Measurements from ENCODE around the gene PNLIP.

Gene PNLIP

DNA sequence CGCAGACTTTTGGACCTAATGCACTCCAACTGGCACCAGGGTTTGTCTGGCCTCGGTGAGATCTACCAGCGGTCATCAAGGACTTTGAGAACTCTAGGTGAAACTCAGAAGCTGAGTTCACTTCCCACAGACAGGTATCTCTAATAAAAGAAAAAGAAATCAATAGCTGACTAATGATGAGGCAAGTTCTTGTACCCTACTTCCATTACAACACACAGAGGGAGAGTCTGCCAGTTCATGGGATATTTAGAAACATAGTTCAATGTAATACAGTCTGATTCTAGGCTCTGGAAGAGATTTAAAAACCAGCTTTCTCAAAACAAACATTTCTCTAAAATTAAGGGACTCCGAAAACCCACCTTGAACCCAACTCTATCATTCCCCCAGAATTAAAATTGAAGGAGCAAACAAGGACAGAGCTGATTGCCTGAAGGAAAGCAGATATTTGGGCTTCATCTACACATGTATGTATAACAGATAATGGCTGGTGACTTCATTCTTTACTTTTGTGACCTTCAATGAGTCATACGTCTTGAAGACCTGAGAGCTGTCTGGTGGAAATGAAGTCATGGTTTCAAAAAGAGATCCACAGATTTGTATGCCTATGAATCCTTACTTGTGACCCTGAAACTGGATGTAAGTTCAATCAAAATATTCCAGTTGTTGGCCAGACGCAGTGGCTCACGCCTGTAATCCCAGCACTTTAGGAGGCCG is 42.3 kb downstream of the PNLIP start:
- DNase-seq: no peak

DNA sequence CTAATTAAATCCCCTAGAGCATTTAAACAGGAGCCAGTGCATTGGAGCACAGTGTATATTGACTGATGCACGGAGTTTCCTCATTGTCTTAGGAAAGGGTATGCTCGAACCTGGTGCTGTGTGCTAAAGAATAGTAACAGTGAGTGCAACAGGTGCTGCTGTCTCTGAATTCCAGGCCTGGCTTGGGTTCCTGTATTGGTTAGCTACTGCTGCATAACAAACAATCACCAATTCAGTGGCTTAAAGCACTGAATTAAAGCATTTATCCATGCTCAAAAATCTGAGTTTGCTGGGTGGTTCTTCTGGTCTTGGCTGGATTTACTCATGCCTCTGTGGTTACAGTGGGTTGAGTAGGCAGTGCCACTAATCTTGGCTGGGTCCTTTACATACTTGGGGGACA is 43.3 kb downstream of the PNLIP start:
- DNase-seq: no peak

DNA sequence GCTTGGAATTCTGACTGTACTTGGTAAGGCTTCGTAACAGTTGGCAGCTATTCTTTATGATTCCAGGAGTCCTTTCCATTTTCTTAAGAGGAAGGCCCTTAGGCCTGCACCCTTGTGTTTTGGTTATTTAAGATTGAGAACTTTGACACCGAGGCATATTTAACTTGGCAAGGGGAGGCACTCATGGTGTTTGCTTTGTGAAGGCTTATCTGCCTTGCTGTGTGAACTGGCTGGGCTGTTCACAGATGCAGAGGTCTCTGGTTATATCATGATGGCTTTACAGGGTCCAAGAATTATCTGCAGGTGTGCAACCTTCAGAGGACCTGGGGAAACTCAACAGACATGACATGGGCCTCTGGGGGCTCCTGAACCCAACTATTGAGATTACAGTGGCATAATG is 44.2 kb downstream of the PNLIP start:
- no peak for DNase-seq

DNA sequence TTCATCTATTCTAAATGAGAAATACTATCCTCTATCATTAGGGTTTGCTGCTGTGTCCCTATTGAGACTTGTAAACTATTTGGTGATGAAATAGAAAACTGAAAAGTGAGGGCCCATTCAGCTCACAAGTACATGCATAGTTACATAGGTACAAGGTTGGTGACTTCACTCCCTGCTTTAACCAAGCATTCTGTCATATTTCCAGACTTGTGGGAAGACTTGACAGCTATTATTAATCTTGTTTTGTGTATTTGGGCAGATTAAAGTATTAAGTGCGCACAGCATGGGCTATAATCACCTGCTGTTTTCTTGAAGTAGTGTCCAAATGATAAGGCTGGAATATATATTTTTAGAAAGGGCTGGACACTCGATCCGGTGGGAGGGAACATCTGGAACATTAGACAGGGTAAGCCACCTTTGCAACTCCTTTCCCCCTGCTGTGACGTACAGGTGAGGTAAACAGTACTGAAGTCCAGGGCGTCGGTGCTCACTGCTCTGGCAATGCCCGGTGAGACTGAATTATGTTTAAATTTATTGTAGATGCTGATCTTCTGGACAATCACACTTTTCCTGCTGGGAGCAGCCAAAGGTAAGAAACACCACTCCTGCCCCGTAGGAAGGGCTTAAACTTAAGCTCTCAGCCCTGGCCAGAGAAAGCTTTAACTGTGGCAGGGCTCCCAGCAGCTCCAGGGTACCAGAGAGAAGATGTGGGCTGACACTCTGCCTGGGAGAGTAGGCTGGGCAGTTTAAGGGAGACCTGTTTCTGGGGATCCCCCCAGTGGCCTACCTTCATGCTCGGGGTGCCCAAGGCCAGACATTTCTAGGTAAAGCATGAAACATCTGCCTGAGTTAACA is 45.1 kb downstream of the PNLIP start, which contains the start of gene PNLIPRP1:
Gene PNLIPRP1 (plus strand): TSS at position 370 of the 855 bp plus-strand sequence. CDS start 171 bp downstream, at position 541.
- peak; percentile 40 for DNase-seq

DNA sequence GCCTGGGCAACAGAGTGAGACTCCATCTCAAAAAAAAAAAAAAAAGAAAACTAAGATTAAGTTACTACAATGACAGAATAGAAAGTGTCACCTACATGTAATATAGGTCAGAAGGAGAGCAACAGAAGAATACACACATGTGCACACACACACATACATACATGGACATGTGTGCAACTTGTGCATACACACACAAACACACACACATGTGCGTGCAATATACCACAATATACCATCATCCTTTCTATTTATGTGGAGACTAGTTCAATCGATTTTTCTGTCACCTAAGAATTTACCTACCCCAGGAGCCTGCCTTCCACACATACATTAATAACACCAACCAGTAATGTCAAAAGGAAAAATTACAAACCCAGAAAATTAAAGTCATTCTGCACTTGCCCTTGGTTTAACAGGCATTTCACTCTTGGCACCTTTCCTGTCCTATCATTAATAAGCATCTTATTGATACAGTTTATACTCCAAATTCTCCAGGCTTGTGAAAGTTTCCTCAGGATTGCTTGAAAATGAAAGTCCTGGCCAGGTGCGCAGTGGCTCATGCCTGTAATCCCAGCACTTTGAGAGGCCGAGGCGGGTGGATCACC is 47.5 kb downstream of the PNLIP start:
- DNase-seq: no peak

DNA sequence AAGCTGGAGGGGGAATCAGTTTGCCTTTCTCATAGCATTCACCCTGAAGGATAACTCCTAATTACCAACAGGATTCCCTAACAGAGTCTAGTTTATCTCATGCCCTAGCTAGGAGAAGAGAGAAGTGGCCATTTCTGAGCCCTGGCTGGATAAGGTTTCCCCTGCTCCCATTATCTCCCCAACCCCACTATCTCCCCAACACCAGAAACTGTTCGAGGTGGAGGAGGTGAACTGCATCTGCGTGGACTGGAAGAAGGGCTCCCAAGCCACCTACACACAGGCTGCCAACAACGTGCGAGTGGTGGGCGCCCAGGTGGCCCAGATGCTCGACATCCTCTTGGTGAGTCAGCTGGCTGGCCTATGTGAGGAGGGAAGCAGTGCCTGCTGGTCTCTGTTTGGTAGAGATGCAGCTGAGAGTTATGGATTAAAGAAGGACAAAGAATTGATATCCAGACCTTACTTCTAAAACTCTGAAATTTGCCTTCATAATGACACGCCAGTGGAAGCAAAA is 48.8 kb downstream of the PNLIP start:
- no peak for DNase-seq

DNA sequence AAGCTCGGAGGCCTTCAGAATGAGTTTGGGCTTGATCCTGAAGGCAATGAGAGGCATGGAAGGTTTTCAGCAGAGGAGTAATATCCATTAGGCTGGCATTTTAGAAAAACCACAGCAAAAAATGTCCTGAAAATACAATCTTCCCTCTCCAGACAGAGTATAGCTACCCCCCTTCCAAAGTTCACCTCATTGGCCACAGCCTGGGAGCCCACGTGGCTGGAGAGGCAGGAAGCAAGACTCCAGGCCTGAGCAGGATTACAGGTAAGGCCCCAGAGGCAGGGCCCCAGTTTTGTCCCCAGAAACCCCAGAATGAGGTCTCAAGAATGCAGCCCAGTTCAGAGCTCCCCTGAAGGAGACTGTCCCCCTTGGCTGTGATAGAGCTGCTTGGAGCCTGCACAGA is 50.3 kb downstream of the PNLIP start:
- DNase-seq: no peak

DNA sequence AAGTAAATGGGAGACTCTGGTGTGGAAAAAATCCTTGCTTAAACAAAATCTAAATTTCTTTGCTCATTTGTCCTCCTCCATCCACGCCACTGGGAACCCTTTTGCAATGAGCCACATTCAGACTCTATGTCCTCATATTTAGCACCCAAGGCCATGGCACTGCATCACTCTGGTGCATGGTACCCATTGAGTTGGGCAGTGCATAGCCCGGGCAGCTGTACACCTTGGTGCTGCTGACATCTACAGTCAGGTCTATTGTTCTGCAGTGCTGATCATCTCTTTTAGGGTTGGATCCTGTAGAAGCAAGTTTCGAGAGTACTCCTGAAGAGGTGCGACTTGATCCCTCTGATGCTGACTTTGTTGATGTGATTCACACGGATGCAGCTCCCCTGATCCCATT is 51.8 kb downstream of the PNLIP start:
- DNase-seq: no peak

DNA sequence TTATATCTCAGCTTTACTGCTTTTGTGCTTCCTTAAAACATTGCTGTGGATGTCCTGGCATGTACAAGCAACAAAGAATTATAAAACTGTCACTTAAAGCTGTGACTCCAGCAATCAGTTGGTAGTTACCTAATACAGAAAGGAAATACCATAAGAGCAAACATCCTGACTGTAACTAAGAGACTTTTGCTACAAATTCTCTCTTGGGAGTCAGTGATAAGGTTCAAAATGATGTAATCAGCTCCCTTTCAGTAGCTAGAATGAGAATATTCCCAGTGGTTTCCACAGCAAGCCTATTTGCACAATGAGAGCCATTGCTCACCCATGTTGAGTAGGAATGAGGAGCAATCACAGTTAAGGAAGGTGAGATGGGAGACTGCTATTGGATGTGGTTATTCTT is 52.6 kb downstream of the PNLIP start:
- DNase-seq: no peak

DNA sequence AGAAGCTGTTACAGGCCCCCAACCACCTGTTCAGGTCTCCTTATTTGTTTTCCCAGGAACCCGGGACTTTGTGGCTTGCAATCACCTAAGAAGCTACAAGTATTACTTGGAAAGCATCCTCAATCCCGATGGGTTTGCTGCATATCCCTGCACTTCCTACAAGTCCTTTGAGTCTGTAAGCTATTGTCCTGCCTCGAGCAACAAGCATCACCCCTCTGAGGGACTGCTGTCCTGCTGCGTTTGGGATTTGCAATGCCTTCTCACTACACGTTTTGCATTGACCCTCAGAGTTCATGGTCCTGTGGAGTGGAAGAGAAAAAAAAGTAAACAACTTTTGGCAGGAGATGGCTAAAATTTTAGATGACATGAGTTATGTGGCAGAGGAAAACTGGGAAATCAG is 54.3 kb downstream of the PNLIP start:
- no peak for DNase-seq

DNA sequence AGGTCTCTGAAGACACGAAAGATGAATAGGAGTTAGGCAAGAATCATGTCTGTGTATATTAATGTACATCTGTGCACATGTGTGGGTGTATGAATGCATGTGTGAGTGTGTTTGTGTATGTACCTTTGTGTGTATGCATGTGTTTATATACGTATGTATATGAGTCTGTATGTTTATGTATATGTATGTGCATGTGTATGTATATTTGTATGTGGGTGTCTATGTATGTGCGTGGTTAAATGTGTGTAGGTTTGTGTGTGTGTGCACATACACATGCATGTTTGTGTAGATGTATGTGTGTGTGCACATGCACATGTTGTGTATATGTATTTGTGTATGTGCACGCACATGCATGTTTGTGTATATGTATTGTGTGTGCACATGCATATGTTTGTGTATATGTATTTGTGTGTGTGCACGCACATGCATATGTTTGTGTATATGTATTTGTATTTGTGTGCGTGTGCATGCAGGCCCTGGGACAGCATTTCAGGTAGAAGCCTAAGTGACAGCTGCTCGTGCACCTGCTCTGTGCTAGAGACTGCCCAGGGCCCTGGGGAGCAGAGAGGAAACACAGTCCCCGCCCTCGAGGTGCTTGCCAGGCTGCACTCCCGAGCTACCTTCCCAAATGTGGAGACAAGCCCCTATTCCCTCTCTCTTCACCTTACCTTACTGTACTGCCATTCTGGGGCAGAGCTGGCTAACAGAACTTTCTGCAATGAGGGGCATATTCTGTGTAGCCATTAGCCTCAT is 57.1 kb downstream of the PNLIP start:
- DNase-seq: peak; percentile 1

DNA sequence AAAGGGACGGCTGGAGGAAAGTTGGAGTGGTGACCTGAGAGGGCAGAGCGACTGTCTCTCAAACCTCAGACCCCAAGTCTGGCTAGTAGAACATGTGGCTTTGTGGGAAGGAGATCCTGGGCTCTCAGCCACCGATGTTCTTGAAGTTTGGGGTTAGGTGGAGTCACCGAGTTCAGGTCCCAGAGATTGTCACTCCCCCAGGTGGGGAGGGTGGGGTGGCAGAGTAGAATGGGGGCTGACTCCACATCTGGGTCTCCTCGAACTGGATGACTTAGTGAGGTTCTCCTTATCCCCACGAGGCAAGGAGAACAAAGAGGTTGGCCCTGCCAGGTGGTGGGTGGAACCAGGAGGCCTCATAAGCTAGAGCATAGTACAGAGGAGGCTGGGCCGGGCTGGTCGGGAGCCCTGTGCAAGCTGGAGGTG is 60.3 kb downstream of the PNLIP start:
- no peak for DNase-seq

DNA sequence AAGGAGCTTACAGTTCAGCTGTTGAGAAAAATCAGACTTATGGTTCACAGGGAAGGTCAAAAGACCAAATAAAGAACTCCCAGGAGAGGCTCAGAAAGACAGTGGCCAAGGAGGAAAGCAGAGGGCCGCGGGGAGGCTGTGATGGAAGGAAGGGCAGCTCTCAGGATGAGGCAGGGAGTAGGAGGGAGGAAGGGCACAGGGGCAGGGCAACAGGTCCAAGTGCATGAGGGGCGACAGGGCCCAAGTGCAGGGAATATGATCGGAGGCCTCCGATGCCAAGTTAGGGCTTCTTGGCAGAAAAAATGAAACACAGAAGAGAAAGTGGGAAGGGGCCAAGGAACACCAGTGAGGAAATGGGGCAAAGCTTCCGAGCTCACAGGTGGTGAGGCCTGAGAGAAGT is 61.6 kb downstream of the PNLIP start:
- no peak for DNase-seq

DNA sequence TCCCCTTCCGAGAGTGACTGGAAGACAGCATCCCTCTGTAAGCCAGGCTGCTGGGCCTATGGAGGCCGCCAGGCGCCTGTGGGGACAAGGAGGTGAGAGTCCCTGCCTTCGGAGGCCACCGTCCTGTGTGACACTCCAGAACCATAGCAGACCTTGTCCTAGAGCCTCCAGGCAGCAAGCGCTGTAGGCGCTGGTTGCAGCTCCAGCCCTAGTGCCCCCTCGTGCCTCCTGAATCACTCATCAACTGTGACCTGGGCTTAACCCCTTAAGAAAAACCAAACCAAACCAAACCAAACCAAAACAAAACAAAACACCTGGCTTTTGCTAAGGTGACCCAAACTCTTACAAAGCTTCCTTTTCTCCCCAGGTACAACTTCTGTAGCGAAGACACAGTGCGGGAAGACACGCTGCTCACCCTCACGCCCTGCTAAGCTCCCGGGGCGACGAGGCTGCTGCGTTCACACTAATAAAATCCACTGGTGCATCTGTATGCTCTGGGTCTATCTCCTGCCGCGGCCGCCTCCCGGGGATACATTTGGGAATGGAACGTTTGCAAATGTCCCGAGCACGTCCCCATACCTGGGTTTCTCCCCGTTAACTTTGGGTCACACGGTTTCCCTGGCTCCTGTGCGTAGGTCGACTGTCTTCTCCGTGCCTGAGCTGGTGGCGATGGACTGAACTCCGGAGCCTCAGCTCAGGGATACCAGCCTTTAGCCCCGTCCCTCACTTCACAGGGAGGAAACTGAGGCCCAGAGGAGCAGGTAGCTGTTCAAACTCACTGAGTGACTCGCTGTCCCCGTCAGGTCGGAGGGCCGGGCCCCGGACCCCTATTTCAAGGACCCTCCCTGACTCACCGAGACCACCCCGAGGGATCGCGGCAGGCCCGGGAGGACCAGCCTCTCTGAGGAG is 63.2 kb downstream of the PNLIP start:
- no peak for DNase-seq

DNA sequence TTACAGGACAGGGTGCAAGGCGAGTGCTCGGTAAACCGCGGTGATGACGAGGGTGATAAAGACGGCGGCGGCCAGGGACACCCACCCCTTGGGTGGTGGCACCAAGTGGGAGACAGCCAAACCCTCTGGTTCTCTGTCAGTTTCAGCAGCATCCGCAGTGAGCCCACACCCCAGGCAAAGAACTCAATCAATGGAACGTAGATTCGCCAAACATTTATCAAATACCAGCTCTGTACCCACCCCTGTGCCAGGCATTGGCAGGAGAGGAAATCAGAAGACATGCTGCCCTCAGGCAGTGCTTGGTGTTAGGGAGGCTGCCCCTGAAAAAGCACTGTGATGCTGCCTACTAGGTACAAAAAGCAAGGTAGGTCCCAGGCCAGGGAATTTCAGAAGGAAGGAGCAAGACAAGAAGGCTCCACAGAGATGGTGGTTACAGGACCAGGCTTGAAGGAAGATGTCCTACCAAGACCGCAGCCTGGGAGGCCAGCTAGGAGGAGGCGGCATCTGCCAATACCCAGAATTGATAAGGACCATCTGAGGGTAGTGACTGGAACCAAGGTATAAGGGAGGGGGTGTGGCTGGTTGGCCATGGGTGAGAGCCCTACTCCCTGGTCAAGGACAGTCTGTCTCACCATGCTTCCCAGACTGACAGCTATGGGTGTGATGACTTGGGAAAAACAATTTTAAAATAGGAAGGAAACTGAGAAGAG is 64.9 kb downstream of the PNLIP start:
- no peak for DNase-seq

DNA sequence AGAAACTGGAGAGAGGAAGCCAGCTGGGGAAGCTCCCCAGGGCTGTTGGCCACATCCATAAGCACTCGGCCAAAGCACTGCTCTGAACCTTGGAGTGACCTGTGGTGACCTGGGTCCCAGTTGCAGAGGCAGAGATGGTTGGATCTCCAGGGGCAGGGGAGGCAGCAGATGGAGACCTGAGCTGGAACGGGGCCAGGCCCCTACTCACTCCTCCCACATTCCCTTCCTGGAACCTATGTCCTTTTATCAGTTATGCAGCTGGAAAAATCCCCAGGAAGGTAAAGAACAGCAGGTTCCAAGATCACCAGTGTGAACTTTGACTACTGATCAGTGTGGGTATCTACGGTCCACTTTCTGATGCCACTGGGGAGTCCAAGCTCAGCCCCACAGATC is 65.4 kb downstream of the PNLIP start:
- no peak for DNase-seq

DNA sequence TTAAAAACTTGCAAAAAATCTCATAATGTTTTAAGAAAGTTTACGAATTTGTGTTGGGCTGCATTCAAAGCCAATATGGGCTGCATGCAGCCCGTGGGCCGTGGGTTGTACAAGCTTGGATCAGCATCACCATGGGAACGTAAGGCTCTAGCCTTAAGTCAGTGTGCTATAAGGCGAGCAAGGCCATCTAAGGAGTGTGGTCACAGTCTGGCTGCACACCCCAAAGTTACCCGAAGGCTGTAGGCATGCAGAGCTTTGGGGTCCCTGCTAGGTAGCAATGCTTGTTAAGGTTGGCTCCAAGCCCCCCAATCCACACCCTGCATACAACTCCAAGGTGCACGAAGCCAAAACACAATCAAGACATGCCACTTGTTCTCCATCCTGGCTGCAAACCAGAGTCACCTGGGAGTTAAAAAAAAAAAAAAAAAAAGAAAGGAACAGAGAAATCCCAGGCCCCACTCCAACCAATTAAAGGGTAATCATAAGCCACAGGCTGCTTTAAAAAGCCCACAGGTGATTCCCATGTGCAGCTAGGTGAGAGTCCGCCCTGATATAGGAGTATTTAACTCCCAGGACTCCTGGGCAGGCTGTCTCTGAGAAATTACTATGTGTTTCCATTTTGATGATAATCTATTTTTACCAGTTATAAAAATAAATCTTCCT is 66.5 kb downstream of the PNLIP start:
- no peak for DNase-seq

DNA sequence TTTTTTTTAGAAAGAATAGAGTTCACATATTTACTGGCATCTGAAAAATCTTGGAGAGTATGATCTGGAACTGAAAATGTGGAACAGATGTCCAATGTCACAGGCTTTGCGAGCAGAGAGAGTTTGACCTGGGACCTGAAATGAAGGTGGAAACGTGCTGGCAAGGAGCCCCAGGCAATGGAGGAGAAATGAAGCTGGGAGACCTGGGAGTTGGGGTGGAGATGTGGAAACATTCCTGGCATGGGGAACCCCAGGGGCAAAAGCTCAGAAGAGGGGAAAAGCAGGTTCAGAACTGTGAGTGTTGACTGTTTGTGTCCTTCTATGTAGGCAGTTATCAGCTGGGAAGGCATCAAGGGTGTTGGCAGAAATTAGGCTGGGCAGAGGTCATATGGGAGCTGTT is 67.7 kb downstream of the PNLIP start:
- no peak for DNase-seq

DNA sequence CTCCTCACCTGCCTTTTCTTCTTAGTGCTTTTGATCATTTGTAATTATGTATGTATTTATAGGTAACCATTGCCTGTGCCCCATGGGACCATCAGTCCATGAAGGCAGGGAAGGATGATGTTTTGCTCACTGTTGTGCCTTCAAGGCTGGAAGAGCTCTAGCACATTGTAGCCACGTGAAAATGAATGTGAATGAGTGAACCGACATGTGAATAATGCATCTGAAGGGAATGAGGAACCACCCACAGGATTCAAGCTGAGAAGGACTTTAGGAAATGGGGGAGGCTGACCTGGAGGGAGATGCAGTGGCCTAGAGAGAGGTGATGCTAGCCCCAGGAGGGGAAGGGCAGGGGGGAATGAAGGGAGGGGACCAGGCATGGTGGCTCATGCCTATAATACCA is 69.1 kb downstream of the PNLIP start:
- no peak for DNase-seq

DNA sequence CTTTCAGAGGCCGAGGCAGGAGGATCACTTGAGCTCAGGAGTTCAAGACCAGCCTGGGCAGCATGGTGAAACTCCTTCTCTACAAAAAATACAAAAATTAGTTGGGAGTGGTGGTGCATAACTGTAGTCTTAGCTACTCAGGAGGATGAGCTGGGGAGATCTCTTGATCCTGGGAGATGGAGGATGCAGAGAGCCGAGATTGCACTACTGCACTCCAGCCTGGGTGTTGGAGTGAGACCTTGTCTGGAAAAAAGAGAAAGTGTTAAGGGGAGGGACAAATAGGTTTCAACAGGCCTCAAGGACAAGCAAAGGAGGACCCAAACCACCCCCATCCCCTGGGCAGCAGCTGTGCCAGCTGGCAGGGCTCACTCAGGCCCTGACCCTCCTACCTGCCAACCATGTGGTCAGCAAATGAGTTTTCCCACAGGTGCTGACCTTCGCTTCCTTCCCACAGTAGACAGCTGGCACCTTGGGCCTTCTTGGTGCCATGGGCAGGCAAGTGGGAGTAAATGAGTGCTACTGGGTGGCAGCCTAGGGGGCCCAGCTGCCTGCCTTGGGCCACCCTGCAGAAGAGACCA is 69.6 kb downstream of the PNLIP start:
- DNase-seq: no peak
